Progenitor cell of endocrine pancreas (in vitro differentiated cells): ENCODE measurements around the gene SCYGR1. TPM values are rescaled to one million over a fixed set of nuclear protein-coding genes. Genes with fewer than 3 reads are reported as not detected.

Experiments
- DNase-seq: peaks from one replicate; pipeline ENCODE4 v3.0.0; 2021; ENCODE audit warnings: low spot score; ENCODE audit not compliant: unreplicated experiment
- H3K27ac Mint-ChIP-seq: 2 replicates; pipeline ENCODE4 v1.8.0; 2021; ENCODE audit warnings: mild to moderate bottlenecking, moderate library complexity, mixed read lengths
- H3K27me3 Mint-ChIP-seq: 2 replicates; pipeline ENCODE4 v1.8.0; 2021; ENCODE audit warnings: mixed read lengths
- H3K36me3 Mint-ChIP-seq: 2 replicates; pipeline ENCODE4 v1.8.0; 2022; ENCODE audit warnings: mixed read lengths; ENCODE audit not compliant: insufficient read depth
- H3K4me1 Mint-ChIP-seq: 2 replicates; pipeline ENCODE4 v1.8.0; 2021; ENCODE audit warnings: low read depth, mixed read lengths
- H3K4me3 Mint-ChIP-seq: 2 replicates; pipeline ENCODE4 v1.8.0; 2021; ENCODE audit warnings: low read depth, mild to moderate bottlenecking, moderate library complexity, mixed read lengths
- H3K9me3 Mint-ChIP-seq: 2 replicates; pipeline ENCODE4 v1.8.0; 2021; ENCODE audit warnings: low read depth, mixed read lengths
- CTCF ChIP-seq: fragments of 200-600 bp; sonication (generic); IDR thresholded peaks from one replicate; pipeline ENCODE4 v1.5.0; 2021; ENCODE audit warnings: antibody characterized with exemption, mild to moderate bottlenecking; ENCODE audit not compliant: unreplicated experiment
- total RNA-seq: library from RNA; stranded (reverse); gene quantifications from 2 replicates; pipeline ENCODE4 v1.2.1, GENCODE V29; 2021

The SCYGR1 gene
- total RNA-seq, 1 donor from 2014 or later: not detected

GRCh38 chr2:227402321-227402720 lies 14.6 kb upstream of the SCYGR1 start:
- peaks cover 13% of the 10 kb centered on the region for H3K4me1 Mint-ChIP-seq
- no peaks in the 10 kb centered on the region for H3K9me3 Mint-ChIP-seq
- H3K27ac Mint-ChIP-seq: no peak overlapping the region
- no peaks in the 10 kb centered on the region for H3K36me3 Mint-ChIP-seq
- no peak overlapping the region for H3K4me3 Mint-ChIP-seq
- H3K27me3 Mint-ChIP-seq: peaks cover 7% of the 10 kb centered on the region
- no peak for TF ChIP-seq CTCF
- DNase-seq: no peak

GRCh38 chr2:227401550-227401949 lies 13.8 kb upstream of the SCYGR1 start:
- no peak for TF ChIP-seq CTCF
- Mint-ChIP-seq H3K4me1 (peaks cover 13% of the 10 kb centered on the region), H3K27ac (no peak overlapping the region), H3K4me3 (no peak overlapping the region), H3K36me3 (no peaks in the 10 kb centered on the region), H3K9me3 (no peaks in the 10 kb centered on the region), H3K27me3 (peaks cover 7% of the 10 kb centered on the region)
- DNase-seq: no peak

- peaks cover 4% of the 10 kb centered on the region for H3K27me3 Mint-ChIP-seq
- no peak for TF ChIP-seq CTCF
- no peak overlapping the region for H3K27ac Mint-ChIP-seq
- H3K4me1 Mint-ChIP-seq: peaks cover 10% of the 10 kb centered on the region
- no peaks in the 10 kb centered on the region for H3K36me3 Mint-ChIP-seq
- no peak for DNase-seq
- H3K4me3 Mint-ChIP-seq: no peak overlapping the region
- no peaks in the 10 kb centered on the region for H3K9me3 Mint-ChIP-seq
These were observed 11.2 kb upstream of the SCYGR1 start for GRCh38 chr2:227398684-227399670.

GRCh38 chr2:227397562-227397961 lies 9.8 kb upstream of the SCYGR1 start:
- peaks cover 10% of the 10 kb centered on the region for H3K4me1 Mint-ChIP-seq
- no peak for TF ChIP-seq CTCF
- H3K27ac Mint-ChIP-seq: no peak overlapping the region

GRCh38 chr2:227395556-227395955 lies 7.8 kb upstream of the SCYGR1 start:
- H3K4me1 Mint-ChIP-seq: peaks cover 3% of the 10 kb centered on the region
- no peaks in the 10 kb centered on the region for H3K27me3 Mint-ChIP-seq
- TF ChIP-seq CTCF: no peak
- H3K9me3 Mint-ChIP-seq: no peaks in the 10 kb centered on the region
- no peak for DNase-seq
- H3K36me3 Mint-ChIP-seq: no peaks in the 10 kb centered on the region
- H3K27ac Mint-ChIP-seq: no peak overlapping the region
- no peak overlapping the region for H3K4me3 Mint-ChIP-seq

More at GRCh38 chr2:227397562-227397961, 9.8 kb upstream of the SCYGR1 start:
- Mint-ChIP-seq H3K9me3 (no peaks in the 10 kb centered on the region), H3K36me3 (no peaks in the 10 kb centered on the region), H3K27me3 (peaks cover 4% of the 10 kb centered on the region), H3K4me3 (no peak overlapping the region)
- DNase-seq: no peak
